HCT116 (cell line): ENCODE results near the gene PALB2.

Source experiments
- EGR1 ChIP-seq: IDR thresholded peaks from 2 replicates; pipeline ENCODE4 v1.6.1; 2012; ENCODE audit warnings: low read depth
- FOSL1 ChIP-seq: IDR thresholded peaks from 2 replicates; pipeline ENCODE4 v1.6.1; 2012; ENCODE audit warnings: low read depth

- TF ChIP-seq EGR1 (no peak), FOSL1 (no peak)
These were observed 45.7 kb downstream of the PALB2 start for GRCh38 chr16:23595246-23595950.
